HepG2 (cell line): ENCODE results near the gene UBA6. TPM values are rescaled to one million over a fixed set of nuclear protein-coding genes. Genes with fewer than 3 reads are reported as not detected.

ENCODE experiments used
- ATAC-seq: fragments of 200-7000 bp; cut with Tn5 transposase; 3 replicates; pipeline ENCODE4 v1.9.1; 2020; ENCODE audit warnings: mild to moderate bottlenecking, moderate library complexity
- BruUV-seq: library from RNA; stranded (reverse); fragments of 400-500 nt; replicated peaks from 2 replicates; lab custom pipeline; 2021; lab: Mats Ljungman, UMichigan
- CTCF ChIA-PET: fragments of 300-600 bp; formaldehyde crosslinking; extraction: SDS; loops from one replicate; lab custom pipeline; 2021; ENCODE audit warnings: low total read pairs, inconsistent platforms, low intra/inter-chr PET ratio; lab: Yijun Ruan, JAX
- POLR2A ChIA-PET: fragments of 350-600 bp; sonication (Branson Sonifier 250); formaldehyde crosslinking; loops from one replicate; lab custom pipeline; 2020; ENCODE audit warnings: antibody characterized with exemption, inconsistent platforms; lab: Yijun Ruan, JAX
- DNase-seq: peaks from one replicate; pipeline ENCODE4 v3.0.0-alpha.2; 2015; ENCODE audit warnings: low spot score
- FAIRE-seq: peaks from 3 replicates; lab custom pipeline; 2011; peaks lifted over from hg19 to GRCh38; lab: Jason Lieb, UNC
- H2AFZ ChIP-seq: one replicate; pipeline ENCODE4 v1.6.1; 2011; ENCODE audit warnings: low read length, inconsistent platforms
- H3K27ac ChIP-seq: fragments of 300-600 bp; 3 replicates; pipeline ENCODE4 v1.8.0; 2011; ENCODE audit warnings: mixed run types, mild to moderate bottlenecking, mixed read lengths, low read length, inconsistent platforms; ENCODE audit not compliant: insufficient read depth; ENCODE audit errors: extremely low read length
- H3K27me3 ChIP-seq, 2 experiments: fragments of 200-600 bp in 1 of 2; 2 replicates in 1 of 2; 3 replicates in 1 of 2; pipeline versions ENCODE4 v1.6.0 to v1.8.0; 2011; ENCODE audit warnings: low read length in 2 of 2, mild to moderate bottlenecking in 2 of 2, moderate library complexity in 2 of 2, inconsistent platforms in 1 of 2; ENCODE audit not compliant: insufficient read depth in 2 of 2, control insufficient read depth in 1 of 2
- H3K36me3 ChIP-seq, 2 experiments: fragments of 200-600 bp in 1 of 2; replicated peaks in 1 of 2; 2 replicates in 1 of 2; 3 replicates in 1 of 2; pipeline versions ENCODE4 v1.5.1 to v1.8.0; 2011; ENCODE audit warnings: low read length in 2 of 2, inconsistent platforms in 1 of 2; ENCODE audit not compliant: insufficient read depth in 2 of 2, control insufficient read depth in 1 of 2
- H3K4me1 ChIP-seq: 2 replicates; pipeline ENCODE4 v1.5.1; 2012; ENCODE audit warnings: low read length, inconsistent platforms; ENCODE audit not compliant: insufficient read depth
- H3K4me2 ChIP-seq: 2 replicates; pipeline ENCODE4 v1.6.0; 2011; ENCODE audit warnings: low read depth, low read length, inconsistent platforms
- H3K4me3 ChIP-seq, 3 experiments: fragments of 200-600 bp in 1 of 3; sonication (generic), shearing (Covaris generic) in 1 of 3; replicated peaks in 1 of 3; 2 replicates each; pipeline ENCODE4 v1.5.1; 2011 to 2016; ENCODE audit warnings: low read length in 3 of 3, inconsistent platforms in 2 of 3, low read depth in 2 of 3, mild to moderate bottlenecking in 2 of 3, control low read depth in 1 of 3, mixed read lengths in 1 of 3; ENCODE audit not compliant: insufficient read depth in 1 of 3
- H3K79me2 ChIP-seq: one replicate; pipeline ENCODE4 v1.6.1; 2011; ENCODE audit warnings: low read length, inconsistent platforms; ENCODE audit not compliant: insufficient read depth
- H3K9ac ChIP-seq: 2 replicates; pipeline ENCODE4 v1.6.0; 2011; ENCODE audit warnings: mild to moderate bottlenecking, low read depth, low read length, inconsistent platforms; ENCODE audit not compliant: insufficient read depth
- H3K9me3 ChIP-seq: 2 replicates; pipeline ENCODE4 v1.5.1; 2012; ENCODE audit warnings: mild to moderate bottlenecking, low read length
- H4K20me1 ChIP-seq: 2 replicates; pipeline ENCODE4 v1.6.0; 2011; ENCODE audit warnings: inconsistent platforms, mild to moderate bottlenecking, low read length, moderate library complexity; ENCODE audit not compliant: insufficient read depth
- ASH2L ChIP-seq: fragments of 300-600, 200-600 bp; sonication (generic); IDR thresholded peaks from 2 replicates; pipeline ENCODE4 v1.7.0; 2017; ENCODE audit warnings: low read depth, mild to moderate bottlenecking, moderate library complexity, mixed read lengths, low read length; ENCODE audit not compliant: insufficient read length
- ATF3 ChIP-seq: sonication (generic); formaldehyde crosslinking; IDR thresholded peaks from 2 replicates; pipeline ENCODE4 v1.4.0; 2020; ENCODE audit warnings: missing genetic modification reagents
- KAT7 ChIP-seq: IDR thresholded peaks from 2 replicates; pipeline ENCODE4 v1.6.1; 2018; ENCODE audit warnings: borderline replicate concordance, missing compliant biosample characterization
- KLF12 ChIP-seq: sonication (generic); formaldehyde crosslinking; IDR thresholded peaks from 2 replicates; pipeline ENCODE4 v1.4.0; 2020; ENCODE audit warnings: missing genetic modification reagents, borderline replicate concordance
- LCORL ChIP-seq, 2 experiments: fragments of 450-650 bp in 1 of 2; sonication (generic) in 1 of 2; formaldehyde crosslinking in 1 of 2; IDR thresholded peaks; 2 replicates each; pipeline versions ENCODE4 v1.5.0 to v1.6.1; 2017 to 2020; ENCODE audit warnings: antibody characterized with exemption in 1 of 2, missing genetic modification reagents in 1 of 2
- MAX ChIP-seq: IDR thresholded peaks from 2 replicates; pipeline ENCODE4 v1.6.1; 2012; ENCODE audit warnings: inconsistent platforms
- SAP130 ChIP-seq: IDR thresholded peaks from 2 replicates; pipeline ENCODE4 v1.6.1; 2016; ENCODE audit warnings: low read depth
- SPEN ChIP-seq: sonication (generic); formaldehyde crosslinking; IDR thresholded peaks from 2 replicates; pipeline ENCODE4 v1.5.1; 2020; ENCODE audit warnings: low read depth, mild to moderate bottlenecking, missing genetic modification reagents
- ZBTB7B ChIP-seq: sonication (generic); formaldehyde crosslinking; IDR thresholded peaks from 2 replicates; pipeline ENCODE4 v1.4.0; 2020; ENCODE audit warnings: missing genetic modification reagents
- ZFP82 ChIP-seq: sonication (generic); formaldehyde crosslinking; IDR thresholded peaks from 2 replicates; pipeline ENCODE4 v1.5.1; 2020; ENCODE audit warnings: mild to moderate bottlenecking, missing genetic modification reagents, borderline replicate concordance
- ZNF142 ChIP-seq: sonication (generic); formaldehyde crosslinking; IDR thresholded peaks from 2 replicates; pipeline ENCODE4 v1.4.0; 2020; ENCODE audit warnings: missing genetic modification reagents
- ZNF749 ChIP-seq: sonication (generic); formaldehyde crosslinking; IDR thresholded peaks from 2 replicates; pipeline ENCODE4 v1.8.0; 2022; ENCODE audit warnings: mild to moderate bottlenecking, missing genetic modification reagents, moderate library complexity, borderline replicate concordance
- ZNF800 ChIP-seq: sonication (generic); formaldehyde crosslinking; IDR thresholded peaks from 2 replicates; pipeline ENCODE4 v1.4.0; 2020; ENCODE audit warnings: missing genetic modification reagents
- WGBS: methylation state at CpG from one replicate; pipeline ENCODE4 v1.1.6; 2017; ENCODE audit warnings: low lambda C conversion rate; 5-methylcytosine and 5-hydroxymethylcytosine counted together
- in situ Hi-C: cut with HindIII; loops from 2 replicates; pipeline ENCODE4 v1.10.0; 2017; ENCODE audit warnings: low pct_unique_long_range_greater_than_20kb; ENCODE audit not compliant: extremely low pct_ligation_motif_present
- intact Hi-C: fragments of 100-400 bp; cut with micrococcal nuclease; formaldehyde crosslinking; loops from one replicate; pipeline ENCODE4 v1.10.0; 2022; ENCODE audit not compliant: unreplicated experiment
- polyA plus RNA-seq, 8 experiments: library from polyadenylated mRNA; depleted of rRNA in 3 of 8; stranded (reverse) in 7 of 8; unstranded in 1 of 8; fragments of >200 nt; fragmentation: Illumina TruSeq in 4 of 8; extraction: Trizol in 4 of 8; gene quantifications; 2 replicates each; pipeline versions ENCODE4 v1.2.1 to v1.2.3, GENCODE V29; 2011 to 2016; ENCODE audit warnings: low read depth in 4 of 8, missing spikeins in 1 of 8, mixed read lengths in 1 of 8; ENCODE audit not compliant: insufficient read depth in 1 of 8
- total RNA-seq, 5 experiments: library from RNA; depleted of rRNA; stranded (reverse); fragments of >200 nt; fragmentation: Illumina TruSeq; extraction: Trizol; gene quantifications; 2 replicates each; pipeline ENCODE4 v1.2.3, GENCODE V29; 2016; ENCODE audit warnings: low read depth in 1 of 5

The UBA6 gene
- total and polyA plus RNA-seq, 2 of the 13 experiments (the other 11 are each of a cell fraction or from before 2014, with no cell fraction given) = 33.3 to 75.4 TPM

- no peak for TF ChIP-seq ZNF142
- 0 out of 2 replicates have a peak, but pooled peaks have one; percentile 12 for TF ChIP-seq ZFP82
- TF ChIP-seq KAT7 (CRISPR knock-in tag) = 0 out of 2 replicates have a peak, but pooled peaks have one; percentile 14
- peak; percentile 53 for TF ChIP-seq ASH2L
- TF ChIP-seq, all 625 proteins: peak for 19
Measured at GRCh38 chr4:67701517-67701850, 529 bp upstream of the UBA6 start (continued).

GRCh38 chr4:67700116-67700737 lies 728 bp downstream of the UBA6 start:
- no peaks in the 10 kb centered on the region for H3K9me3 ChIP-seq
- peak overlapping the region; percentile 87 to 89 (median 88) for H3K4me3 ChIP-seq
- 2% methylated on average over 10 of the region's 11 CpGs for WGBS
- H3K36me3 ChIP-seq = peaks cover 0 to 9% of the 10 kb centered on the region in 2 experiments; a peak in 2 of 5 replicates
- in situ Hi-C loops (no loop called here), intact Hi-C loops (loop anchor here (2.0 to 5.0 kb wide), 3 partner anchors 15 to 153 kb away; partner anchors contain the start of gene CENPC)
- H3K4me1 ChIP-seq = peaks cover 54% of the 10 kb centered on the region
- ATAC-seq = peak; percentile 52
- peak overlapping the region; percentile 83 for H3K9ac ChIP-seq
- DNase-seq = no peak
- POLR2A ChIA-PET = interaction anchor here (1.1 to 1.4 kb wide), 3 partner anchors 9 to 155 kb away, joined by 3 to 4 read pairs (median 4); partner anchors contain the start of gene CENPC
- H3K79me2 ChIP-seq = peaks cover 76% of the 10 kb centered on the region
- no peaks in the 10 kb centered on the region for H3K27me3 ChIP-seq
- H3K27ac ChIP-seq = peak overlapping the region; percentile 84
- H3K4me2 ChIP-seq = peak overlapping the region; percentile 81
- BruUV-seq = TSS peak; percentile 67
- peaks cover 5% of the 10 kb centered on the region; the same call in 1 of the 2 replicates for H4K20me1 ChIP-seq
- no peak overlapping the region for H2AFZ ChIP-seq
- CTCF ChIA-PET = no interaction called here
- FAIRE-seq = no peak
- TF ChIP-seq ZBTB7B (CRISPR knock-in tag) (0 out of 2 replicates have a peak, but pooled peaks have one; percentile 1), ATF3 (CRISPR knock-in tag) (no peak), ZNF800 (CRISPR knock-in tag) (0 out of 2 replicates have a peak, but pooled peaks have one; percentile 11), SAP130 (CRISPR knock-in tag) (no peak), KLF12 (CRISPR knock-in tag) (no peak), LCORL (IDR thresholded peaks at IDR 0.05) (no peak), LCORL (CRISPR knock-in tag; IDR thresholded peaks at IDR 0.05) (no peak), ZNF749 (CRISPR knock-in tag) (0 out of 2 replicates have a peak, but pooled peaks have one; percentile 6), SPEN (CRISPR knock-in tag) (no peak), MAX (no peak)
